NCI-H2081 treated with DMSO at 0.1 percent for 48 hours (cell line): ENCODE data around the gene NPAS2.

Experiments
- DNase-seq: peaks from one replicate; lab custom pipeline; 2025; lab: John Stamatoyannopoulos, UW

NPAS2 gene

GRCh38 chr2:100944617-100945432 lies 124.9 kb downstream of the NPAS2 start:
- no peak for DNase-seq

- DNase-seq, result no peak
Measured at GRCh38 chr2:100945433-100945740, 125.4 kb downstream of the NPAS2 start.

- DNase-seq, result no peak
Measured at GRCh38 chr2:100945930-100946607, 126.1 kb downstream of the NPAS2 start.

GRCh38 chr2:100948942-100949811 lies 129.2 kb downstream of the NPAS2 start:
- DNase-seq, result no peak

GRCh38 chr2:100952512-100952911 lies 132.6 kb downstream of the NPAS2 start:
- DNase-seq, result no peak

GRCh38 chr2:100953406-100954043 lies 133.6 kb downstream of the NPAS2 start:
- DNase-seq, result no peak

- no peak for DNase-seq
Measured at GRCh38 chr2:100954044-100954420, 134.1 kb downstream of the NPAS2 start.

GRCh38 chr2:100955226-100955625 lies 135.3 kb downstream of the NPAS2 start:
- no peak for DNase-seq

- no peak for DNase-seq
Measured at GRCh38 chr2:100956081-100956480, 136.1 kb downstream of the NPAS2 start.

GRCh38 chr2:100957996-100958653 lies 138.2 kb downstream of the NPAS2 start:
- DNase-seq, result no peak

- no peak for DNase-seq
Measured at GRCh38 chr2:100959225-100959880, 139.4 kb downstream of the NPAS2 start.

GRCh38 chr2:100960688-100961087 lies 140.7 kb downstream of the NPAS2 start:
- DNase-seq, result no peak

GRCh38 chr2:100962366-100963025 lies 142.6 kb downstream of the NPAS2 start:
- no peak for DNase-seq

- no peak for DNase-seq
Measured at GRCh38 chr2:100963026-100963375, 143.1 kb downstream of the NPAS2 start.

GRCh38 chr2:100964222-100964621 lies 144.3 kb downstream of the NPAS2 start:
- no peak for DNase-seq

GRCh38 chr2:100964681-100965169 lies 144.8 kb downstream of the NPAS2 start:
- DNase-seq, result no peak

GRCh38 chr2:100965596-100965995 lies 145.7 kb downstream of the NPAS2 start:
- DNase-seq, result no peak

GRCh38 chr2:100967716-100968115 lies 147.8 kb downstream of the NPAS2 start:
- no peak for DNase-seq

- no peak for DNase-seq
Measured at GRCh38 chr2:100968146-100969145, 148.5 kb downstream of the NPAS2 start.
